EL (cell line): ENCODE data around the gene FAM227A.

Experiments used
- DNase-seq: peaks from one replicate; pipeline ENCODE4 v3.0.0-alpha.2; 2016

Gene FAM227A

DNA sequence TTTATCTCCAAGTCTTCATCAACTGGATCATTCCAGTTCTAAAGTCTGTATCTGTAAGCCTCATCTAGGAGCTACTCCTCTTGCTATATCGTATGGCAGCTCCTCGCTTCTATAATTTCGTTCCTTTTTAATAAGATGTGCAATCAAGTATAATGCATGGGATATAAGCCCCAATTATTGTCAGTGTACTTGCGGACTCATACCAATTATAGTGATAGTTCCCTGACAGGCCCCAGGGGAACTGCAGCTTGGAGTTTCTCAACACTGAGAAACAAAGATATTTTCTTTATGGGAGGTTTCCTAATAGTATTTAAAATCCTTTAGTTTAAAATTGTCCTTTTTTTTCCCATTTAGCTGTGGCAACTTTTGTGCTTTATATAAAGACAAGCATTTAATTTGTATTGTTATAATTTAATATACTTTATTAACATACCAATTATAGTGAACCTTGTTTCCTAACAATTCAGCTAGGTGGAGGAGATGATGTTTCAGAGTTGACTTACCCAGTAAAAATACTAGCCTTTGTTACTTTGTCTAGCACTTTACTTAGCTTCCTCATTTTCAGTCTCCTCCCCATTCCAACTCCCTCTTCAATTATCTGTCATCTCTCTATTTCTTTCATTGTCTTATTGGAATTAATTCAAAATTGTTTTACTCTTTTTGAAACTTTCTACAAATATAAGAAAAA is 124.8 kb downstream of the FAM227A start:
- no peak for DNase-seq
